Measurements from ENCODE around the gene RFX2. TPM values are rescaled to one million over a fixed set of nuclear protein-coding genes. Genes with fewer than 3 reads are reported as not detected.

RFX2 gene
- total RNA-seq, 1 donor from 2014 or later, result 18.0 TPM

DNA sequence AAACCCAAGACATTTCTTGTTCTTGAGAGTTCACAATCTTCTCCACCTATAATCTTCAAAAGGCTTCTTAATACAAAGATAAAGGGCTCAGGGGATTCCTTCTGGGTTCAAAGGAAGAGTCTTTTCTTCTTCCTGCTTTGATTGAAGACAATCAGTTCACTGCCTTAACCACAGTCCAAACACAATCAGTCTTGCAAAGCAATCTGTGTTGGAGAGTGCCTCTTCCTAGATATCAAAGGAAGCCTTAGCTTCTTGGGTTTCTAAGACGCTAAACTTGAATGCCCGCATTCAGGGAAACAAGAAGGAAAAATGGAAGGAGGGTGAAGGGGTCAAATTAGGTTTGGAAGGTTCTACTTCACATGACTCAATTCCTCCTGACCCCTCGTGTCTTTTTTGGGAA is 159.6 kb downstream of the RFX2 start:
- Mint-ChIP-seq H3K4me1 (ENCODE audit: unreplicated experiment) (peaks cover 76% of the 10 kb centered on the region), H3K27ac (peak overlapping the region; percentile 72), H3K27me3 (no peaks in the 10 kb centered on the region), H3K36me3 (peaks cover 10% of the 10 kb centered on the region), H3K4me3 (peak overlapping the region; percentile 58), H3K9me3 (no peaks in the 10 kb centered on the region)
- DNase-seq (ENCODE audit: extremely low spot score, unreplicated experiment), result no peak
- TF ChIP-seq, protein P1, sequence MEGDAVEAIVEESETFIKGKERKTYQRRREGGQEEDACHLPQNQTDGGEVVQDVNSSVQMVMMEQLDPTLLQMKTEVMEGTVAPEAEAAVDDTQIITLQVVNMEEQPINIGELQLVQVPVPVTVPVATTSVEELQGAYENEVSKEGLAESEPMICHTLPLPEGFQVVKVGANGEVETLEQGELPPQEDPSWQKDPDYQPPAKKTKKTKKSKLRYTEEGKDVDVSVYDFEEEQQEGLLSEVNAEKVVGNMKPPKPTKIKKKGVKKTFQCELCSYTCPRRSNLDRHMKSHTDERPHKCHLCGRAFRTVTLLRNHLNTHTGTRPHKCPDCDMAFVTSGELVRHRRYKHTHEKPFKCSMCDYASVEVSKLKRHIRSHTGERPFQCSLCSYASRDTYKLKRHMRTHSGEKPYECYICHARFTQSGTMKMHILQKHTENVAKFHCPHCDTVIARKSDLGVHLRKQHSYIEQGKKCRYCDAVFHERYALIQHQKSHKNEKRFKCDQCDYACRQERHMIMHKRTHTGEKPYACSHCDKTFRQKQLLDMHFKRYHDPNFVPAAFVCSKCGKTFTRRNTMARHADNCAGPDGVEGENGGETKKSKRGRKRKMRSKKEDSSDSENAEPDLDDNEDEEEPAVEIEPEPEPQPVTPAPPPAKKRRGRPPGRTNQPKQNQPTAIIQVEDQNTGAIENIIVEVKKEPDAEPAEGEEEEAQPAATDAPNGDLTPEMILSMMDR (conservative IDR thresholded peaks at IDR 0.05), result no peak

DNA sequence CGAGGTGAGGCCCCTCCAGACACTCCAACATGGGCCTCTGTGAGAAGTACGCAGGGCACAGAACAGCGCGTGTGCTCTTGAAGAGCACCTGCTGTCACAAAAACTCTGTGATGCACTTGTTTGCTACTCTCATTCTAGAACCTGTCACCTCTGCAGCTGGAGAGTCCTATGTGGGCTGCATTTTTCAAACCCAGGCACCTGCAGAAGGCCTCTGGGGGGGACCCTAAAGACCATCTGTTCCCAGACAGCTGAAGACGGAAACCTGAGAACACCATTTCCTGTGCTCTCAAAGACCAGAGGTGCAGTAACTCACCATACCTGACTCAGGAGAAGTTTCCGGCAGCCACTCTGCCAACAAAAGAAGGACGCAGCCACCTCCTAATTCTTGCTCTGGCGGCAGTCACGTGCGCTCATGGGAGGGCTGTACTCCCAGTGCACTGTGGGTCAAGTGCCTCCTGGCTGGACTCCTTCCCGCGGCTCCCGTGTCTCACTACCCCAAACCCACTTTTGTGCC is 160.5 kb downstream of the RFX2 start:
- H3K27me3 Mint-ChIP-seq, result no peaks in the 10 kb centered on the region
- peaks cover 10% of the 10 kb centered on the region for H3K36me3 Mint-ChIP-seq
- DNase-seq (ENCODE audit: extremely low spot score, unreplicated experiment), result no peak
- H3K9me3 Mint-ChIP-seq, result no peaks in the 10 kb centered on the region
- H3K4me3 Mint-ChIP-seq, result no peak overlapping the region
- H3K27ac Mint-ChIP-seq, result peak overlapping the region; percentile 77
- TF ChIP-seq, protein P1 (conservative IDR thresholded peaks at IDR 0.05), result no peak
- H3K4me1 Mint-ChIP-seq (ENCODE audit: unreplicated experiment), result peaks cover 85% of the 10 kb centered on the region

DNA sequence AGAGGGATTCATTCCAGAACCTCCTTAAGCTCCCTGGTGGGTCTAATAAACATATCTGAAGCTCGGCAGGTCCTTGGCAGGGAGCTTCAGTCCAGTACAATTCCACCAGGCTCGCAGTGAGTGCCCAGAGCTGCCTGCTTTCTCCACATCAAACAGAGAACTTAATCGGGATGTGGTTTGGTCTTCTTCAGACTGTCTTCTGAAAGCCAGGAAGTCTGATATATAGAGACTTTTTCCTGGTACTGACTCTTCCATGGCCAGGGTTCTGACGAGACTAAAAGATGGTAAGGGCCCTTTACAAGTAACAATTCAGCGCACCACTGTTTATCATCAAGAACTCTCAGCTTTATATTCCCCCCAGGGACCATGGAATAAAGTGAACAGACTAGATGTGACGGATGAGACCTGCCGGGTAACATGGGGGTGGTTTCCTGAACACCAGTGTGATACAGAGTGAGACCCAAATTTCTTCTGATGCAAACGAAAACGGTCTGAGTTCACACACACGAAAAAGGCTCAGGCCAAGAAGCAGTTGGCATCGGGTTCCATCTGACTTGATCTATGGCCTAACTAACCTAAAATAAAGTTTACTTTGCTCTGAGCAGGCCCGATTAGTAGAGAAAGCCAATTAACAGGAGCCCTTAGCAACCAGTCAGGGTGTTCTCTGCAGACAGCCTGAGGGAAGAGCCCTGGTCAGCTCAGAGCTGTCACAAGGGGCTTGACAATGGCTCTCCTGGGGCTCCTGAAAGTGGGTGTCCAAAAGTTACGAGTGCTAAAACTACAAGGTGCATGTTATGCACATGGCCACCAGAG is 161.3 kb downstream of the RFX2 start:
- H3K4me1 Mint-ChIP-seq (ENCODE audit: unreplicated experiment), result peaks cover 80% of the 10 kb centered on the region
- peak overlapping the region; percentile 77 for H3K27ac Mint-ChIP-seq
- H3K27me3 Mint-ChIP-seq, result no peaks in the 10 kb centered on the region
- TF ChIP-seq, protein P1 (conservative IDR thresholded peaks at IDR 0.05), result no peak
- no peak for DNase-seq (ENCODE audit: extremely low spot score, unreplicated experiment)
- H3K9me3 Mint-ChIP-seq, result no peaks in the 10 kb centered on the region
- H3K36me3 Mint-ChIP-seq, result peaks cover 10% of the 10 kb centered on the region
- H3K4me3 Mint-ChIP-seq, result peak overlapping the region; percentile 60

DNA sequence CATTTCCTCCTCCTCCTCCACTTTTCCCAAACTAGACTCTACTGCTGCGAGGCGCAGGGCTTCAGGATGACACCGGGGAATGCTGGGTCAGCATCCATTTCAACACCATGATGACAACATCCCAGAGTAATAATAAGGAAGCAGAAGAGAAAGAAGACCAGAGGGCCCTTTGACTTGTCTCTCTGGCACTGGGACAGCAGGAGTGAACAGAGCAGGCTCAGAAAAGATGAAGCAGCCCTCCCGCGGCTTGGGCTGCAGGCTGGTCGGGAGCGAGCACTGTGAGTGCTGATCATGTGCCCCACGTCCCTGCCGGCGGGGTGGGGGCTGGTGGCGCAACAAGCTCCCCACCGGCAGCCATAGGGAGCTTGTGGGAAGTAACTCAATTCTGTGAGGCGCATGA is 162.9 kb downstream of the RFX2 start:
- H3K27ac Mint-ChIP-seq, result peak overlapping the region; percentile 61
- H3K36me3 Mint-ChIP-seq, result peaks cover 10% of the 10 kb centered on the region
- H3K4me3 Mint-ChIP-seq, result peak overlapping the region; percentile 44
- peaks cover 77% of the 10 kb centered on the region for H3K4me1 Mint-ChIP-seq (ENCODE audit: unreplicated experiment)
- H3K27me3 Mint-ChIP-seq, result no peaks in the 10 kb centered on the region
- DNase-seq (ENCODE audit: extremely low spot score, unreplicated experiment), result no peak
- no peaks in the 10 kb centered on the region for H3K9me3 Mint-ChIP-seq
- TF ChIP-seq, protein P1 (conservative IDR thresholded peaks at IDR 0.05), result no peak

DNA sequence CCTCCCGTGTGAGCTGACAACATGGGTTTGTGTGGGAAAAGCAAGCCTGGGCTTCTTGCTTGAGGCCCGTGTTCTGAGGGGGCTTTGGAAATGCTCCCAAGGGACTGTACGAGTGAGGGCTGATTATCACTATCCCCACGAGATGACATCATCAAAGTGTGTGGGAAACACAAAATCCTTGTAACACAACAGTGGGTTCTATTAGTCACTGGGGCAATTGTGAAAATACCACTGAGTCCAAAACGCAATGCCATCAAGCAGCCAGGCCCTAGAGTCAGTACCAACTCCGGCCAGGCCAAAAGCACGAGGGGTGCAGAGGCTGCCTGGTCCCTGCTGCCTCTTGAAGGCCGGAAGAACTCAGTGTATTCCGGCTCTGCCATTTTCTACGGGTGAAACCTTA is 166.7 kb downstream of the RFX2 start:
- TF ChIP-seq, protein P1 (conservative IDR thresholded peaks at IDR 0.05), result no peak
- DNase-seq (ENCODE audit: extremely low spot score, unreplicated experiment), result no peak
- Mint-ChIP-seq H3K4me1 (ENCODE audit: unreplicated experiment) (peaks cover 48% of the 10 kb centered on the region), H3K27me3 (no peaks in the 10 kb centered on the region), H3K36me3 (peaks cover 1% of the 10 kb centered on the region), H3K4me3 (no peak overlapping the region), H3K27ac (no peak overlapping the region), H3K9me3 (no peaks in the 10 kb centered on the region)

Other genes with a start within 250 kb of the RFX2 start
- 0.17 TPM in 1 of 2 replicates, not detected in the other for gene FUT5, start 240.0 kb downstream of the RFX2 start, total RNA-seq (ENCODE audit: low replicate concordance)
- 253 and 265 TPM in 2 replicates for gene NDUFA11, start 206.7 kb downstream of the RFX2 start, total RNA-seq (ENCODE audit: low replicate concordance)
- gene VMAC, start 205.6 kb downstream of the RFX2 start, total RNA-seq (ENCODE audit: low replicate concordance), result 7.1 and 7.4 TPM in 2 replicates
- gene CAPS, start 196.2 kb downstream of the RFX2 start, total RNA-seq (ENCODE audit: low replicate concordance), result 13.9 and 14.1 TPM in 2 replicates
- gene RANBP3, start 132.4 kb downstream of the RFX2 start, total RNA-seq (ENCODE audit: low replicate concordance), result 75.5 and 92.4 TPM in 2 replicates
- gene ACSBG2, start 25.2 kb upstream of the RFX2 start, total RNA-seq (ENCODE audit: low replicate concordance), result not detected in 2 replicates
- 51.3 and 106 TPM in 2 replicates for gene MLLT1, start 169.5 kb upstream of the RFX2 start, total RNA-seq (ENCODE audit: low replicate concordance)
- gene ACER1, start 223.1 kb upstream of the RFX2 start, total RNA-seq (ENCODE audit: low replicate concordance), result not detected in 2 replicates